ENCODE measurements around the gene SLC27A1. TPM values are rescaled to one million over a fixed set of nuclear protein-coding genes. Genes with fewer than 3 reads are reported as not detected.
"Not testable (repeated sequence)": the region's sequence is repeated elsewhere in the genome, so short reads cannot be mapped to it uniquely, and the experiment has no call there.

SLC27A1 gene
- total RNA-seq, 1 donor from 2014 or later, result 66.2 TPM

- ATAC-seq, result no peak
- no peak for DNase-seq (ENCODE audit: missing footprints)
- intact Hi-C loops (cut with DNase I), result no loop called here
Measured at GRCh38 chr19:17479325-17479791, 9.0 kb downstream of the SLC27A1 start.

GRCh38 chr19:17481986-17482385 lies 11.7 kb downstream of the SLC27A1 start:
- intact Hi-C loops (cut with DNase I), result no loop called here
- DNase-seq (ENCODE audit: missing footprints) (no peak), ATAC-seq (no peak)

GRCh38 chr19:17482877-17483604 lies 12.7 kb downstream of the SLC27A1 start:
- DNase-seq (ENCODE audit: missing footprints) (no peak), ATAC-seq (no peak)
- intact Hi-C loops (cut with DNase I), result no loop called here

GRCh38 chr19:17483605-17484002 lies 13.3 kb downstream of the SLC27A1 start:
- intact Hi-C loops (cut with DNase I), result no loop called here
- ATAC-seq, result no peak
- DNase-seq (ENCODE audit: missing footprints), result no peak

- ATAC-seq, result no peak
- DNase-seq (ENCODE audit: missing footprints), result no peak
- intact Hi-C loops (cut with DNase I), result no loop called here
Measured at GRCh38 chr19:17484520-17485185, 14.3 kb downstream of the SLC27A1 start.

GRCh38 chr19:17486545-17487240 lies 16.4 kb downstream of the SLC27A1 start:
- intact Hi-C loops (cut with DNase I), result no loop called here
- no peak for DNase-seq (ENCODE audit: missing footprints)
- ATAC-seq, result no peak

GRCh38 chr19:17487284-17488121 lies 17.2 kb downstream of the SLC27A1 start:
- intact Hi-C loops (cut with DNase I), result no loop called here
- DNase-seq (ENCODE audit: missing footprints) (no peak), ATAC-seq (no peak)

- DNase-seq (ENCODE audit: missing footprints) (no peak), ATAC-seq (peak; percentile 70)
- intact Hi-C loops (cut with DNase I), result no loop called here
Measured at GRCh38 chr19:17488593-17489391, 18.5 kb downstream of the SLC27A1 start.

GRCh38 chr19:17489392-17490030 lies 19.2 kb downstream of the SLC27A1 start:
- ATAC-seq (peak; percentile 4), DNase-seq (ENCODE audit: missing footprints) (no peak)
- intact Hi-C loops (cut with DNase I), result no loop called here

- intact Hi-C loops (cut with DNase I), result no loop called here
- DNase-seq (ENCODE audit: missing footprints), result no peak
- no peak for ATAC-seq
Measured at GRCh38 chr19:17490411-17490810, 20.1 kb downstream of the SLC27A1 start.

- ATAC-seq (no peak), DNase-seq (ENCODE audit: missing footprints) (no peak)
- intact Hi-C loops (cut with DNase I), result no loop called here
Measured at GRCh38 chr19:17491287-17491686, 21.0 kb downstream of the SLC27A1 start.

GRCh38 chr19:17495639-17496296 lies 25.4 kb downstream of the SLC27A1 start:
- no peak for ATAC-seq

GRCh38 chr19:17496337-17496997 lies 26.1 kb downstream of the SLC27A1 start:
- peak; percentile 87 for DNase-seq (ENCODE audit: missing footprints)
- ATAC-seq, result peak; percentile 61
- intact Hi-C loops (cut with DNase I), result no loop called here

More at GRCh38 chr19:17495639-17496296, 25.4 kb downstream of the SLC27A1 start:
- no peak for DNase-seq (ENCODE audit: missing footprints)
- intact Hi-C loops (cut with DNase I), result no loop called here

GRCh38 chr19:17497149-17497798 lies 26.9 kb downstream of the SLC27A1 start:
- no peak for ATAC-seq
- no peak for DNase-seq (ENCODE audit: missing footprints)
- intact Hi-C loops (cut with DNase I), result no loop called here

- ATAC-seq; intact Hi-C loops (cut with DNase I); DNase-seq (ENCODE audit: missing footprints): not testable (repeated sequence)
Measured at GRCh38 chr19:17499025-17499424, 28.7 kb downstream of the SLC27A1 start.
